OCI-LY7 (cell line): Measurements from ENCODE around the gene NCAM1. TPM values are rescaled to one million over a fixed set of nuclear protein-coding genes. Genes with fewer than 3 reads are reported as not detected.

Experiments used
- BruUV-seq: library from RNA; stranded (reverse); fragments of 400-500 nt; replicated peaks from 2 replicates; lab custom pipeline; 2021; lab: Mats Ljungman, UMichigan
- CTCF ChIA-PET: fragments of 300-600 bp; sonication (Branson Sonifier 250); formaldehyde crosslinking; loops from one replicate; lab custom pipeline; 2022; ENCODE audit warnings: antibody characterized with exemption; ENCODE audit not compliant: unreplicated experiment; lab: Charles Lee
- POLR2A ChIA-PET: fragments of 300-600 bp; sonication (Branson Sonifier 250); formaldehyde crosslinking; loops from one replicate; lab custom pipeline; 2022; ENCODE audit warnings: antibody characterized with exemption; lab: Charles Lee
- DNase-seq: peaks from one replicate; pipeline ENCODE4 v3.0.0-alpha.2; 2015; ENCODE audit warnings: low spot score
- H2AFZ ChIP-seq: fragments of 200-600 bp; sonication (generic), shearing (Covaris generic); 2 replicates; pipeline ENCODE4 v1.6.1; 2014; ENCODE audit warnings: mild to moderate bottlenecking, antibody characterized with exemption, low read length, moderate library complexity
- H3K27ac ChIP-seq: fragments of 200-600 bp; sonication (generic); 2 replicates; pipeline ENCODE4 v1.5.1; 2014; ENCODE audit warnings: mixed run types, low read depth, mild to moderate bottlenecking, moderate library complexity, low read length, inconsistent platforms; ENCODE audit not compliant: poor library complexity, severe bottlenecking
- H3K36me3 ChIP-seq: fragments of 200-600 bp; sonication (generic); 2 replicates; pipeline ENCODE4 v1.6.1; 2014; ENCODE audit warnings: mild to moderate bottlenecking, antibody characterized with exemption, low read length, moderate library complexity, mixed read lengths; ENCODE audit not compliant: insufficient read depth
- H3K4me1 ChIP-seq: fragments of 200-600 bp; sonication (generic); 2 replicates; pipeline ENCODE4 v1.5.1; 2014; ENCODE audit warnings: mild to moderate bottlenecking, low read length; ENCODE audit not compliant: insufficient read depth, poor library complexity, severe bottlenecking
- H3K4me2 ChIP-seq: fragments of 200-600 bp; sonication (generic); 2 replicates; pipeline ENCODE4 v1.6.1; 2014; ENCODE audit warnings: mild to moderate bottlenecking, low read length
- H3K4me3 ChIP-seq: fragments of 200-600 bp; sonication (generic); 2 replicates; pipeline ENCODE4 v1.5.1; 2014; ENCODE audit warnings: mild to moderate bottlenecking, low read depth, low read length; ENCODE audit not compliant: poor library complexity, severe bottlenecking
- H3K79me2 ChIP-seq: fragments of 200-600 bp; sonication (generic); 2 replicates; pipeline ENCODE4 v1.6.1; 2016; ENCODE audit warnings: low read depth, mild to moderate bottlenecking, low read length, moderate library complexity, mixed read lengths; ENCODE audit not compliant: insufficient read depth
- H3K9me2 ChIP-seq: fragments of 200-600 bp; sonication (generic); 2 replicates; pipeline ENCODE4 v1.6.1; 2016; ENCODE audit warnings: mild to moderate bottlenecking, low read length, mixed read lengths; ENCODE audit not compliant: insufficient read depth
- H3K9me3 ChIP-seq: fragments of 200-600 bp; sonication (generic); 2 replicates; pipeline ENCODE4 v1.6.1; 2014; ENCODE audit warnings: mild to moderate bottlenecking, mixed run types, low read length, mixed read lengths
- H4K20me1 ChIP-seq: fragments of 200-600 bp; sonication (generic); 2 replicates; pipeline ENCODE4 v1.6.1; 2014; ENCODE audit warnings: mild to moderate bottlenecking, antibody characterized with exemption, low read length, moderate library complexity, mixed read lengths; ENCODE audit not compliant: insufficient read depth
- CTCF ChIP-seq: fragments of 200-600 bp; sonication (generic); conservative IDR thresholded peaks from 2 replicates; pipeline ENCODE4 v1.5.1; 2014; ENCODE audit warnings: mild to moderate bottlenecking, antibody characterized with exemption, low read length, moderate library complexity, mixed read lengths
- EZH2phosphoT487 ChIP-seq: fragments of 200-600 bp; sonication (generic); IDR thresholded peaks from 2 replicates; pipeline ENCODE4 v1.6.1; 2018; ENCODE audit warnings: low read depth, borderline replicate concordance, mild to moderate bottlenecking, mixed run types, antibody characterized with exemption, low read length, moderate library complexity, mixed read lengths
- intact Hi-C: fragments of 100-400 bp; cut with micrococcal nuclease; formaldehyde crosslinking; loops from one replicate; pipeline ENCODE4 v1.10.0; 2022; ENCODE audit not compliant: unreplicated experiment
- total RNA-seq, 2 experiments: library from RNA; depleted of rRNA in 1 of 2; stranded (reverse); fragments of >200 nt in 1 of 2; shearing (Covaris generic) in 1 of 2; gene quantifications; 2 replicates each; pipeline ENCODE4 v1.2.3, GENCODE V29; 2014 to 2022

The NCAM1 gene
- total RNA-seq, 2 experiments from 2014 or later: not detected

GRCh38 chr11:113057038-113057437 is 95.8 kb downstream of the NCAM1 start:
- TF ChIP-seq CTCF (no peak), EZH2phosphoT487 (no peak)
- Histone ChIP-seq H3K36me3 (no peaks in the 10 kb centered on the region), H3K4me3 (no peak overlapping the region), H3K4me2 (no peak overlapping the region), H3K9me2 (no peaks in the 10 kb centered on the region), H3K27ac (no peak overlapping the region), H3K4me1 (no peaks in the 10 kb centered on the region), H3K79me2 (no peaks in the 10 kb centered on the region), H2AFZ (no peak overlapping the region), H3K9me3 (no peaks in the 10 kb centered on the region), H4K20me1 (no peaks in the 10 kb centered on the region)
- no TSS peak for BruUV-seq
- POLR2A ChIA-PET: no interaction called here
- intact Hi-C loops: no loop called here
- no peak for DNase-seq
- CTCF ChIA-PET: no interaction called here

GRCh38 chr11:113059548-113059947 is 98.3 kb downstream of the NCAM1 start:
- DNase-seq: no peak
- Histone ChIP-seq H4K20me1 (no peaks in the 10 kb centered on the region), H3K9me3 (no peaks in the 10 kb centered on the region), H3K27ac (no peak overlapping the region), H3K36me3 (no peaks in the 10 kb centered on the region), H3K9me2 (no peaks in the 10 kb centered on the region), H3K4me2 (no peak overlapping the region), H3K4me3 (no peak overlapping the region), H2AFZ (no peak overlapping the region), H3K4me1 (no peaks in the 10 kb centered on the region), H3K79me2 (no peaks in the 10 kb centered on the region)
- BruUV-seq: no TSS peak
- intact Hi-C loops: no loop called here
- TF ChIP-seq CTCF: no peak
- no peak for TF ChIP-seq EZH2phosphoT487
- POLR2A ChIA-PET: no interaction called here
- CTCF ChIA-PET: no interaction called here

GRCh38 chr11:113065330-113065729 is 104.1 kb downstream of the NCAM1 start:
- H3K36me3 ChIP-seq: no peaks in the 10 kb centered on the region
- H3K4me1 ChIP-seq: no peaks in the 10 kb centered on the region
- no peaks in the 10 kb centered on the region for H3K79me2 ChIP-seq
- H3K9me2 ChIP-seq: no peaks in the 10 kb centered on the region
- no peak for DNase-seq
- H3K4me2 ChIP-seq: no peak overlapping the region
- H3K9me3 ChIP-seq: no peaks in the 10 kb centered on the region
- ChIA-PET CTCF (no interaction called here), POLR2A (no interaction called here)
- no peaks in the 10 kb centered on the region for H4K20me1 ChIP-seq
- no peak overlapping the region for H2AFZ ChIP-seq
- intact Hi-C loops: no loop called here
- TF ChIP-seq EZH2phosphoT487 (no peak), CTCF (no peak)
- no peak overlapping the region for H3K4me3 ChIP-seq
- BruUV-seq: no TSS peak
- no peak overlapping the region for H3K27ac ChIP-seq
